H1 (cell line): Measurements from ENCODE around the gene RELCH. TPM values are rescaled to one million over a fixed set of nuclear protein-coding genes. Genes with fewer than 3 reads are reported as not detected.

ENCODE experiments used
- CTCF ChIA-PET: fragments of 300-600 bp; sonication (Branson Sonifier 250); formaldehyde crosslinking; loops from one replicate; lab custom pipeline; 2021; ENCODE audit not compliant: partially characterized antibody; lab: Charles Lee
- POLR2A ChIA-PET: fragments of 300-600 bp; sonication (Branson Sonifier 250); formaldehyde crosslinking; loops from one replicate; lab custom pipeline; 2021; ENCODE audit warnings: inconsistent platforms; ENCODE audit not compliant: partially characterized antibody; lab: Charles Lee
- DNase-seq, 2 experiments: peaks; one replicate each; pipeline versions ENCODE4 v3.0.0 to v3.0.0-alpha.2; 2010 to 2022; ENCODE audit warnings: low spot score in 2 of 2, low read depth in 1 of 2, mixed read lengths in 1 of 2
- FAIRE-seq: peaks from 2 replicates; lab custom pipeline; 2011; peaks lifted over from hg19 to GRCh38; lab: Jason Lieb, UNC
- H2AFZ ChIP-seq: 2 replicates; pipeline ENCODE4 v1.8.1; 2012; ENCODE audit warnings: low read length, inconsistent platforms
- H2AK5ac ChIP-seq: 2 replicates; pipeline ENCODE4 v1.6.1; 2013; ENCODE audit warnings: low read depth, low read length
- H2BK120ac ChIP-seq: replicated peaks from 2 replicates; pipeline ENCODE3; 2013; ENCODE audit warnings: low read depth, low read length, inconsistent platforms
- H2BK12ac ChIP-seq: 2 replicates; pipeline ENCODE4 v1.6.1; 2013; ENCODE audit warnings: low read depth, low read length
- H2BK15ac ChIP-seq: 2 replicates; pipeline ENCODE4 v1.6.1; 2013; ENCODE audit warnings: low read length
- H2BK20ac ChIP-seq: 2 replicates; pipeline ENCODE4 v1.6.1; 2013; ENCODE audit warnings: low read length
- H2BK5ac ChIP-seq: 2 replicates; pipeline ENCODE4 v1.6.1; 2013; ENCODE audit warnings: low read depth, low read length
- H3K14ac ChIP-seq: 2 replicates; pipeline ENCODE4 v1.6.1; 2013; ENCODE audit warnings: inconsistent platforms; ENCODE audit not compliant: insufficient read length
- H3K18ac ChIP-seq: 2 replicates; pipeline ENCODE4 v1.6.1; 2013; ENCODE audit warnings: low read length; ENCODE audit errors: extremely low read depth
- H3K23ac ChIP-seq: 2 replicates; pipeline ENCODE4 v1.6.1; 2013; ENCODE audit warnings: inconsistent platforms; ENCODE audit not compliant: insufficient read length
- H3K23me2 ChIP-seq: 2 replicates; pipeline ENCODE4 v1.6.1; 2013; ENCODE audit warnings: low read depth, low read length
- H3K27ac ChIP-seq: 2 replicates; pipeline ENCODE4 v1.6.1; 2011; ENCODE audit warnings: low read depth, low read length, inconsistent platforms
- H3K27me3 ChIP-seq, 4 experiments: replicated peaks in 1 of 4; 1 replicate in 1 of 4; 2 replicates in 3 of 4; pipeline versions ENCODE4 v1.6.1 to v1.8.1; 2011 to 2013; ENCODE audit warnings: low read length in 3 of 4, mild to moderate bottlenecking in 3 of 4, inconsistent platforms in 2 of 4, mixed read lengths in 2 of 4, moderate library complexity in 1 of 4; ENCODE audit not compliant: control insufficient read depth in 3 of 4, insufficient read depth in 3 of 4; ENCODE audit errors: extremely low read depth in 1 of 4
- H3K36me3 ChIP-seq, 4 experiments: 2 replicates each; pipeline versions ENCODE4 v1.6.1 to v1.8.1; 2011 to 2013; ENCODE audit warnings: mild to moderate bottlenecking in 4 of 4, low read length in 3 of 4, moderate library complexity in 2 of 4, control low read depth in 1 of 4, inconsistent platforms in 1 of 4; ENCODE audit not compliant: insufficient read depth in 4 of 4, control insufficient read depth in 2 of 4
- H3K4ac ChIP-seq: replicated peaks from 2 replicates; pipeline ENCODE3; 2013; ENCODE audit warnings: low read length, low read depth, mixed read lengths, inconsistent platforms; ENCODE audit not compliant: insufficient read length
- H3K4me1 ChIP-seq, 4 experiments: replicated peaks in 1 of 4; 1 replicate in 1 of 4; 2 replicates in 3 of 4; pipeline versions ENCODE4 v1.6.1 to v1.8.1; 2011 to 2013; ENCODE audit warnings: low read length in 3 of 4, inconsistent platforms in 2 of 4, mixed read lengths in 1 of 4; ENCODE audit not compliant: insufficient read depth in 4 of 4, control insufficient read depth in 3 of 4
- H3K4me2 ChIP-seq, 2 experiments: 2 replicates each; pipeline versions ENCODE4 v1.6.1 to v1.8.1; 2011 to 2013; ENCODE audit warnings: low read depth in 2 of 2, low read length in 2 of 2, control low read depth in 1 of 2, inconsistent platforms in 1 of 2, mild to moderate bottlenecking in 1 of 2; ENCODE audit not compliant: insufficient read depth in 1 of 2
- H3K4me3 ChIP-seq, 4 experiments: fragments of 200-600, 300-600 bp in 1 of 4; sonication (generic), shearing (Covaris generic), sonication (Bioruptor Twin) in 1 of 4; 2 replicates each; pipeline versions ENCODE4 v1.5.1 to v1.8.1; 2011 to 2016; ENCODE audit warnings: low read length in 4 of 4, low read depth in 3 of 4, control low read depth in 2 of 4, inconsistent platforms in 2 of 4, mild to moderate bottlenecking in 2 of 4, mixed read lengths in 1 of 4, moderate library complexity in 1 of 4; ENCODE audit not compliant: insufficient read depth in 2 of 4; ENCODE audit errors: extremely low read depth in 1 of 4
- H3K56ac ChIP-seq: replicated peaks from 2 replicates; pipeline ENCODE3; 2013; ENCODE audit warnings: low read depth, mild to moderate bottlenecking, mixed read lengths, low read length, inconsistent platforms; ENCODE audit not compliant: insufficient read length
- H3K79me1 ChIP-seq: 2 replicates; pipeline ENCODE4 v1.6.1; 2013; ENCODE audit warnings: low read depth, low read length, control low read depth
- H3K79me2 ChIP-seq, 2 experiments: 2 replicates each; pipeline versions ENCODE4 v1.6.1 to v1.8.1; 2012 to 2013; ENCODE audit warnings: low read length in 2 of 2, mild to moderate bottlenecking in 2 of 2, inconsistent platforms in 1 of 2; ENCODE audit not compliant: insufficient read depth in 2 of 2, control insufficient read depth in 1 of 2
- H3K9ac ChIP-seq, 4 experiments: replicated peaks in 1 of 4; 1 replicate in 1 of 4; 2 replicates in 3 of 4; pipeline versions ENCODE4 v1.6.1 to v1.8.1; 2011 to 2013; ENCODE audit warnings: low read depth in 3 of 4, low read length in 3 of 4, control low read depth in 2 of 4, mild to moderate bottlenecking in 2 of 4, moderate library complexity in 2 of 4, inconsistent platforms in 1 of 4; ENCODE audit errors: extremely low read depth in 1 of 4
- H3K9me3 ChIP-seq, 2 experiments: 2 replicates each; pipeline versions ENCODE4 v1.6.1 to v1.8.1; 2012 to 2013; ENCODE audit warnings: mild to moderate bottlenecking in 2 of 2, moderate library complexity in 2 of 2, control low read depth in 1 of 2, inconsistent platforms in 1 of 2, low read depth in 1 of 2, low read length in 1 of 2, mixed read lengths in 1 of 2; ENCODE audit not compliant: insufficient read depth in 2 of 2
- H4K20me1 ChIP-seq, 2 experiments: replicated peaks in 1 of 2; 2 replicates each; pipeline versions ENCODE3 to v1.8.1; 2011 to 2013; ENCODE audit warnings: inconsistent platforms in 2 of 2, low read length in 2 of 2, mild to moderate bottlenecking in 1 of 2; ENCODE audit not compliant: insufficient read depth in 2 of 2, control insufficient read depth in 1 of 2
- H4K5ac ChIP-seq: 2 replicates; pipeline ENCODE4 v1.6.1; 2013; ENCODE audit warnings: low read length, low read depth, mixed read lengths, inconsistent platforms; ENCODE audit not compliant: insufficient read length
- H4K8ac ChIP-seq: 2 replicates; pipeline ENCODE4 v1.8.0; 2013; ENCODE audit warnings: mild to moderate bottlenecking, moderate library complexity, low read length, inconsistent platforms; ENCODE audit not compliant: insufficient read depth; ENCODE audit errors: extremely low read depth
- H4K91ac ChIP-seq: replicated peaks from 2 replicates; pipeline ENCODE3; 2013; ENCODE audit warnings: low read length, mixed read lengths, inconsistent platforms; ENCODE audit not compliant: insufficient read length
- BACH1 ChIP-seq: IDR thresholded peaks from 2 replicates; pipeline ENCODE4 v1.6.1; 2012; ENCODE audit warnings: low read length, improper control_type of control experiment
- CHD1 ChIP-seq: IDR thresholded peaks from 2 replicates; pipeline ENCODE4 v1.6.1; 2012; ENCODE audit warnings: low read depth, low read length, improper control_type of control experiment
- CHD2 ChIP-seq: IDR thresholded peaks from 2 replicates; pipeline ENCODE4 v1.6.1; 2012; ENCODE audit warnings: low read length, improper control_type of control experiment
- CREB1 ChIP-seq: IDR thresholded peaks from 2 replicates; pipeline ENCODE4 v1.6.1; 2012; ENCODE audit warnings: inconsistent platforms
- GTF2F1 ChIP-seq: IDR thresholded peaks from 2 replicates; pipeline ENCODE4 v1.6.1; 2012; ENCODE audit warnings: low read depth, low read length, improper control_type of control experiment, borderline replicate concordance
- JUND ChIP-seq: IDR thresholded peaks from 2 replicates; pipeline ENCODE4 v1.6.1; 2011; ENCODE audit warnings: mild to moderate bottlenecking, improper control_type of control experiment, low read length
- KDM5A ChIP-seq: fragments of 200-600 bp; IDR thresholded peaks from 2 replicates; pipeline ENCODE4 v1.7.1; 2012; ENCODE audit warnings: mild to moderate bottlenecking, low read length, inconsistent platforms, mixed read lengths
- NANOG ChIP-seq: IDR thresholded peaks from 2 replicates; pipeline ENCODE4 v1.6.1; 2011; ENCODE audit warnings: low read length, low read depth, mild to moderate bottlenecking, inconsistent platforms; ENCODE audit not compliant: insufficient read depth, poor library complexity, severe bottlenecking
- NRF1 ChIP-seq: IDR thresholded peaks from 2 replicates; pipeline ENCODE4 v1.6.1; 2011; ENCODE audit warnings: mild to moderate bottlenecking, low read depth, low read length, improper control_type of control experiment
- PHF8 ChIP-seq: fragments of 200-600 bp; sonication (generic); conservative IDR thresholded peaks from 2 replicates; pipeline ENCODE4 v1.7.1; 2012; ENCODE audit warnings: low read depth, mild to moderate bottlenecking, inconsistent platforms, low read length, moderate library complexity
- TAF7 ChIP-seq: optimal IDR thresholded peaks from 2 replicates; pipeline ENCODE3; 2011; ENCODE audit warnings: low read depth, mild to moderate bottlenecking, inconsistent platforms, low read length, moderate library complexity, borderline replicate concordance
- WGBS, 2 experiments: shearing (Covaris generic) in 1 of 2; methylation state at CpG; one replicate each; pipeline versions ENCODE4 v1.1.6 to v1.1.7; 2013 to 2015; ENCODE audit warnings: low lambda C conversion rate in 2 of 2, mixed read lengths in 2 of 2, inconsistent platforms in 1 of 2, low coverage in 1 of 2, missing lambda C conversion rate in 1 of 2; ENCODE audit not compliant: insufficient replicate concordance in 2 of 2, insufficient coverage in 1 of 2, insufficient read length in 1 of 2; ENCODE audit errors: extremely low coverage in 1 of 2, missing lambda C conversion rate in 1 of 2; 5-methylcytosine and 5-hydroxymethylcytosine counted together
- polyA plus RNA-seq, 7 experiments: library from polyadenylated mRNA; depleted of rRNA in 3 of 7; stranded (reverse) in 5 of 7; unstranded in 2 of 7; fragments of >200 nt in 5 of 7; fragments of 200-250 nt in 2 of 7; gene quantifications; 1 replicate in 5 of 7; 2 replicates in 1 of 7; 4 replicates in 1 of 7; pipeline versions ENCODE4 v1.2.1 to v1.2.3, GENCODE V29; 2011 to 2013; ENCODE audit warnings: missing spikeins in 2 of 7, mixed read lengths in 2 of 7
- total RNA-seq: library from RNA; stranded (reverse); fragmentation: NEBNext Ultra II Directional; extraction: Animal tissue kit (Norgen Biotek cat#: 25700); gene quantifications from 2 replicates; pipeline ENCODE4 v1.2.1, GENCODE V29; 2021
- TF ChIP-seq, protein P1 (sequence below): IDR thresholded peaks from 2 replicates; pipeline ENCODE4 v1.6.1; 2012; ENCODE audit warnings: inconsistent platforms

Gene RELCH
- total and polyA plus RNA-seq, 2 of the 8 experiments (the other 6 are each of a cell fraction or from before 2014, with no cell fraction given), result 7.3 to 26.9 TPM

- H3K4ac ChIP-seq, result no peak overlapping the region
- no peaks in the 10 kb centered on the region for H3K79me1 ChIP-seq
- no peak overlapping the region for H2BK12ac ChIP-seq
- no peak overlapping the region for H2AK5ac ChIP-seq
- H3K79me2 ChIP-seq, result no peaks in the 10 kb centered on the region
- no peak for DNase-seq
- no peak overlapping the region for H2BK120ac ChIP-seq
- H3K4me3 ChIP-seq, result no peak overlapping the region
- no peak overlapping the region for H3K9ac ChIP-seq
- H3K23ac ChIP-seq, result no peak overlapping the region
- H3K14ac ChIP-seq, result no peak overlapping the region
- no peak overlapping the region for H2AFZ ChIP-seq
- H3K27me3 ChIP-seq, result no peaks in the 10 kb centered on the region
- H3K23me2 ChIP-seq, result no peaks in the 10 kb centered on the region
- H4K20me1 ChIP-seq, result peaks cover 0 to 3% of the 10 kb centered on the region in 2 experiments
- no peak overlapping the region for H4K5ac ChIP-seq
- POLR2A ChIA-PET, result no interaction called here
- no peak overlapping the region for H3K56ac ChIP-seq
- H3K36me3 ChIP-seq, result peaks cover 0 to 13% (median 5%) of the 10 kb centered on the region in 4 experiments; a peak in 4 of 8 replicates
- no peaks in the 10 kb centered on the region for H3K9me3 ChIP-seq
- CTCF ChIA-PET, result interaction anchor here (0.6 to 1.4 kb wide), 3 partner anchors 30 to 299 kb away, joined by 3 read pairs; no protein-coding TSS in a partner anchor
- H2BK20ac ChIP-seq, result no peak overlapping the region
- no peak overlapping the region for H3K18ac ChIP-seq
- H4K8ac ChIP-seq, result no peak overlapping the region
- H2BK15ac ChIP-seq, result no peak overlapping the region
- H3K4me1 ChIP-seq, result 0 out of 7 replicates have a peak, but pooled peaks cover 0 to 2% (median 0%) of the 10 kb centered on the region in 4 experiments
- H3K27ac ChIP-seq, result no peak overlapping the region
- H3K4me2 ChIP-seq, result no peak overlapping the region
- H2BK5ac ChIP-seq, result no peak overlapping the region
- no peak for FAIRE-seq
- no peak overlapping the region for H4K91ac ChIP-seq
- 85% methylated on average over 1 of the region's 1 CpG; no CpG with 5 or more reads in 1 of the 2 experiments for WGBS, 2 experiments
- no peak for TF ChIP-seq PHF8
- TF ChIP-seq NANOG, result no peak
- no peak for TF ChIP-seq GTF2F1
- TF ChIP-seq CHD1, result no peak
- no peak for TF ChIP-seq TAF7
- no peak for TF ChIP-seq NRF1
- no peak for TF ChIP-seq CREB1
- no peak for TF ChIP-seq KDM5A
- TF ChIP-seq BACH1, result no peak
- TF ChIP-seq, protein P1, sequence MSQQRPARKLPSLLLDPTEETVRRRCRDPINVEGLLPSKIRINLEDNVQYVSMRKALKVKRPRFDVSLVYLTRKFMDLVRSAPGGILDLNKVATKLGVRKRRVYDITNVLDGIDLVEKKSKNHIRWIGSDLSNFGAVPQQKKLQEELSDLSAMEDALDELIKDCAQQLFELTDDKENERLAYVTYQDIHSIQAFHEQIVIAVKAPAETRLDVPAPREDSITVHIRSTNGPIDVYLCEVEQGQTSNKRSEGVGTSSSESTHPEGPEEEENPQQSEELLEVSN, result no peak
- no peak for TF ChIP-seq CHD2
- TF ChIP-seq JUND, result no peak
Observed at GRCh38 chr18:62280786-62281185, 93.7 kb downstream of the RELCH start.
